ENCODE results near the gene RPS27.

DNA sequence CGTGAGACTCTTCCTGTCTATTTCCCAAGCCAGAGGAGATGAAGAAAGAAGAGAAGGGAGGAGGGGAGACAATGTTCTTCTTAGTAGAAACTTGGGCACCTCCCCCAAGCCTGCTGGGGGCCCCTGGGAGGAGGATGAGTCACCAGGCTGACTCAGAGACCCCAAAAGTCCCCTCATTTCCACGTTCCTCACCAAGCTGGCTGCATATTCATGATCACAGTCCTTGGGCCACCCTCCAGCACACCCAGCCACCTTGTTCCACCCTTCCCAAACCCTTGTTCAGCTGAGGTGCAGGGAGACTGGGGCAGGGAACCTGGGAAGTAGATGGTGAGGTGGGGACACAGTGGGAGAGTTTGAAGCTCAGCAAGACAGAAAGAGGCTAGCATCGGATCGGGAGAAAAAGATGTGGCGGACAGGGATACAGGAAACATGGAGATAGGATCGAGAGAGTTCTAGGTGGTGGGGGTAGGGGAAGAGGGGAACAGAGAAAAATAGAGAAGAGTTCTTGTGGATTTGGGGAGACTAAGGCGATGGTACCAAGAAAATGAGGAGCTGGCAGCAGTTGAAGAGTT is 5.1 kb upstream of the RPS27 start:
- TF ChIP-seq REST (IDR thresholded peaks at IDR 0.05; ENCODE audit: insufficient read depth in 1 of 2, low read depth in 2 of 2, low read length in 1 of 2), result no peak
- TF ChIP-seq, protein P1, sequence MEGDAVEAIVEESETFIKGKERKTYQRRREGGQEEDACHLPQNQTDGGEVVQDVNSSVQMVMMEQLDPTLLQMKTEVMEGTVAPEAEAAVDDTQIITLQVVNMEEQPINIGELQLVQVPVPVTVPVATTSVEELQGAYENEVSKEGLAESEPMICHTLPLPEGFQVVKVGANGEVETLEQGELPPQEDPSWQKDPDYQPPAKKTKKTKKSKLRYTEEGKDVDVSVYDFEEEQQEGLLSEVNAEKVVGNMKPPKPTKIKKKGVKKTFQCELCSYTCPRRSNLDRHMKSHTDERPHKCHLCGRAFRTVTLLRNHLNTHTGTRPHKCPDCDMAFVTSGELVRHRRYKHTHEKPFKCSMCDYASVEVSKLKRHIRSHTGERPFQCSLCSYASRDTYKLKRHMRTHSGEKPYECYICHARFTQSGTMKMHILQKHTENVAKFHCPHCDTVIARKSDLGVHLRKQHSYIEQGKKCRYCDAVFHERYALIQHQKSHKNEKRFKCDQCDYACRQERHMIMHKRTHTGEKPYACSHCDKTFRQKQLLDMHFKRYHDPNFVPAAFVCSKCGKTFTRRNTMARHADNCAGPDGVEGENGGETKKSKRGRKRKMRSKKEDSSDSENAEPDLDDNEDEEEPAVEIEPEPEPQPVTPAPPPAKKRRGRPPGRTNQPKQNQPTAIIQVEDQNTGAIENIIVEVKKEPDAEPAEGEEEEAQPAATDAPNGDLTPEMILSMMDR (IDR thresholded peaks at IDR 0.05), result no peak
